Body of pancreas (tissue), 4 donors: ENCODE results near the gene CNTNAP2. TPM values are rescaled to one million over a fixed set of nuclear protein-coding genes. Genes with fewer than 3 reads are reported as not detected.

Experiments used
- ATAC-seq: fragments of 150-250 bp; one replicate; pipeline ENCODE4 v1.9.1; 2016
- DNase-seq, 4 donors: peaks; one replicate each; pipeline ENCODE4 v3.0.0-alpha.2; 2019
- H3K27ac ChIP-seq, 4 donors: fragments of 200-600 bp; sonication (generic); 1 replicate in 3 of 4; 2 replicates in 1 of 4; pipeline versions ENCODE4 v1.5.1 to v1.6.1; 2016 to 2019; ENCODE audit warnings: mild to moderate bottlenecking in 1 of 4, mixed read lengths in 1 of 4, moderate library complexity in 1 of 4
- H3K27me3 ChIP-seq, 2 donors: fragments of 200-600 bp; sonication (generic); one replicate each; pipeline ENCODE4 v1.6.0; 2016; ENCODE audit warnings: mild to moderate bottlenecking in 1 of 2
- H3K36me3 ChIP-seq, 2 donors: fragments of 200-600 bp; sonication (generic); replicated peaks in 1 of 2; 2 replicates each; pipeline ENCODE4 v1.5.1; 2016; ENCODE audit warnings: low read depth in 2 of 2; ENCODE audit not compliant: insufficient read depth in 1 of 2
- H3K4me1 ChIP-seq: fragments of 200-600 bp; sonication (generic); one replicate; pipeline ENCODE4 v1.6.0; 2016
- H3K4me3 ChIP-seq, 2 donors: fragments of 200-600 bp; sonication (generic); 1 replicate in 1 of 2; 2 replicates in 1 of 2; pipeline ENCODE4 v1.5.1; 2016 to 2019
- H3K9me3 ChIP-seq, 3 donors: fragments of 200-600 bp; sonication (generic); 1 replicate in 2 of 3; 2 replicates in 1 of 3; pipeline ENCODE4 v1.5.1; 2016
- POLR2A ChIP-seq, 3 donors: fragments of 450-650 bp; IDR thresholded peaks; one replicate each; pipeline ENCODE4 v1.6.1; 2016; ENCODE audit warnings: antibody characterized with exemption in 3 of 3, mild to moderate bottlenecking in 2 of 3
- WGBS, 2 donors: methylation state at CpG; one replicate each; pipeline ENCODE4 v1.1.5; 2017; 5-methylcytosine and 5-hydroxymethylcytosine counted together
- intact Hi-C: fragments of 100-400 bp; cut with DNase I; formaldehyde crosslinking; loops from one replicate; pipeline ENCODE4 v1.15.1; 2023
- total RNA-seq, 2 donors: library from RNA; depleted of rRNA; stranded (reverse); fragments of >200 nt; gene quantifications; one replicate each; pipeline ENCODE4 v1.1.0, GENCODE V29; 2016
- TF ChIP-seq, protein P1 (sequence below), 7 experiments: fragments of 450-650 bp in 4 of 7; fragments of 200-600 bp in 3 of 7; sonication (generic) in 3 of 7; IDR thresholded peaks; one replicate each; pipeline ENCODE4 v1.5.1; 2016 to 2019; ENCODE audit warnings: antibody characterized with exemption in 7 of 7

The CNTNAP2 gene
- total RNA-seq, 2 donors from 2014 or later, result 1.0 TPM; not detected in 1

- H3K4me1 ChIP-seq, result no peaks in the 10 kb centered on the region
- TF ChIP-seq, protein P1, sequence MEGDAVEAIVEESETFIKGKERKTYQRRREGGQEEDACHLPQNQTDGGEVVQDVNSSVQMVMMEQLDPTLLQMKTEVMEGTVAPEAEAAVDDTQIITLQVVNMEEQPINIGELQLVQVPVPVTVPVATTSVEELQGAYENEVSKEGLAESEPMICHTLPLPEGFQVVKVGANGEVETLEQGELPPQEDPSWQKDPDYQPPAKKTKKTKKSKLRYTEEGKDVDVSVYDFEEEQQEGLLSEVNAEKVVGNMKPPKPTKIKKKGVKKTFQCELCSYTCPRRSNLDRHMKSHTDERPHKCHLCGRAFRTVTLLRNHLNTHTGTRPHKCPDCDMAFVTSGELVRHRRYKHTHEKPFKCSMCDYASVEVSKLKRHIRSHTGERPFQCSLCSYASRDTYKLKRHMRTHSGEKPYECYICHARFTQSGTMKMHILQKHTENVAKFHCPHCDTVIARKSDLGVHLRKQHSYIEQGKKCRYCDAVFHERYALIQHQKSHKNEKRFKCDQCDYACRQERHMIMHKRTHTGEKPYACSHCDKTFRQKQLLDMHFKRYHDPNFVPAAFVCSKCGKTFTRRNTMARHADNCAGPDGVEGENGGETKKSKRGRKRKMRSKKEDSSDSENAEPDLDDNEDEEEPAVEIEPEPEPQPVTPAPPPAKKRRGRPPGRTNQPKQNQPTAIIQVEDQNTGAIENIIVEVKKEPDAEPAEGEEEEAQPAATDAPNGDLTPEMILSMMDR (IDR thresholded peaks at IDR 0.05), result no peak
- TF ChIP-seq POLR2A (IDR thresholded peaks at IDR 0.05), result no peak
- DNase-seq, result no peak
- no peak overlapping the region for H3K27ac ChIP-seq
- H3K4me3 ChIP-seq, result no peak overlapping the region
- no peak for ATAC-seq
- 83 to 86% methylated on average over 5 of the region's 5 CpGs for WGBS, 2 donors
- no peaks in the 10 kb centered on the region for H3K36me3 ChIP-seq
- no peaks in the 10 kb centered on the region for H3K27me3 ChIP-seq
- intact Hi-C loops, result no loop called here
- no peaks in the 10 kb centered on the region for H3K9me3 ChIP-seq
These were observed 952.2 kb downstream of the CNTNAP2 start for GRCh38 chr7:147068842-147069241.

GRCh38 chr7:147069771-147070170 lies 953.2 kb downstream of the CNTNAP2 start:
- Histone ChIP-seq H3K27me3 (no peaks in the 10 kb centered on the region), H3K4me1 (no peaks in the 10 kb centered on the region), H3K9me3 (no peaks in the 10 kb centered on the region), H3K4me3 (no peak overlapping the region), H3K27ac (no peak overlapping the region), H3K36me3 (no peaks in the 10 kb centered on the region)
- DNase-seq (no peak), ATAC-seq (no peak)
- 10 to 26% methylated on average over 1 of the region's 1 CpG for WGBS, 2 donors
- TF ChIP-seq POLR2A (IDR thresholded peaks at IDR 0.05), result no peak
- TF ChIP-seq, protein P1 (IDR thresholded peaks at IDR 0.05), result no peak
- intact Hi-C loops, result no loop called here

DNA sequence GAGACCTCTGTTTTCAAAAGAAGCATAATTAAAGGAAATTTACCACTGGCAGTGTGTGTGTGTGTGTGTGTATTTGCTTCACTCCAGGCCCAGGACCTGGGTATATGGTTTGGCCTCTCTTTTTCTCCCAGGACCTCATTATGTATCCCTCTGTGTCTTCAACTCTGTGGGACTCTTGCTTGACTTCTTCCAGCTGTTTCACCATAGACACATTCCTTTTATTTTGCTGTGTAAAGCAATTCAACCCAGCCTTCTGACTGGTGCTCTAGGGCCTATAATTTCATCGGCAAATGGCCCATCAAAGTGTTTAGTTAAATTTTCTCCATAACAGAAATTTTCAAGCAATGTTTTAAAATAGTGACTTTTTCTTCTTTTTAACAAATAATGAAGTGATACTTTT lies 954.3 kb downstream of the CNTNAP2 start:
- Histone ChIP-seq H3K36me3 (no peaks in the 10 kb centered on the region), H3K9me3 (no peaks in the 10 kb centered on the region), H3K27me3 (no peaks in the 10 kb centered on the region), H3K4me1 (no peaks in the 10 kb centered on the region), H3K4me3 (no peak overlapping the region), H3K27ac (no peak overlapping the region)
- intact Hi-C loops, result no loop called here
- ATAC-seq, result no peak
- TF ChIP-seq, protein P1 (IDR thresholded peaks at IDR 0.05), result no peak
- no peak for TF ChIP-seq POLR2A (IDR thresholded peaks at IDR 0.05)
- no peak for DNase-seq
- 92 to 93% methylated on average over 1 of the region's 1 CpG for WGBS, 2 donors

- Histone ChIP-seq H3K27me3 (no peaks in the 10 kb centered on the region), H3K4me3 (no peak overlapping the region), H3K9me3 (no peaks in the 10 kb centered on the region), H3K27ac (no peak overlapping the region), H3K4me1 (no peaks in the 10 kb centered on the region), H3K36me3 (no peaks in the 10 kb centered on the region)
- intact Hi-C loops, result no loop called here
- TF ChIP-seq POLR2A (IDR thresholded peaks at IDR 0.05), result no peak
- TF ChIP-seq, protein P1 (IDR thresholded peaks at IDR 0.05), result no peak
- no peak for DNase-seq
- 71 to 88% methylated on average over 1 of the region's 1 CpG for WGBS, 2 donors
- ATAC-seq, result no peak
These were observed 954.9 kb downstream of the CNTNAP2 start for GRCh38 chr7:147071536-147071935.

- no peaks in the 10 kb centered on the region for H3K27me3 ChIP-seq
- no peaks in the 10 kb centered on the region for H3K36me3 ChIP-seq
- ATAC-seq (no peak), DNase-seq (no peak)
- H3K9me3 ChIP-seq, result no peaks in the 10 kb centered on the region
- no peaks in the 10 kb centered on the region for H3K4me1 ChIP-seq
- intact Hi-C loops, result no loop called here
- no peak overlapping the region for H3K27ac ChIP-seq
- no peak overlapping the region for H3K4me3 ChIP-seq
- no peak for TF ChIP-seq POLR2A (IDR thresholded peaks at IDR 0.05)
- TF ChIP-seq, protein P1 (IDR thresholded peaks at IDR 0.05), result no peak
- 11 to 13% methylated on average over 3 of the region's 3 CpGs for WGBS, 2 donors
These were observed 961.7 kb downstream of the CNTNAP2 start for GRCh38 chr7:147078312-147078711.
